Measurements from ENCODE around the gene LHX3.

DNA sequence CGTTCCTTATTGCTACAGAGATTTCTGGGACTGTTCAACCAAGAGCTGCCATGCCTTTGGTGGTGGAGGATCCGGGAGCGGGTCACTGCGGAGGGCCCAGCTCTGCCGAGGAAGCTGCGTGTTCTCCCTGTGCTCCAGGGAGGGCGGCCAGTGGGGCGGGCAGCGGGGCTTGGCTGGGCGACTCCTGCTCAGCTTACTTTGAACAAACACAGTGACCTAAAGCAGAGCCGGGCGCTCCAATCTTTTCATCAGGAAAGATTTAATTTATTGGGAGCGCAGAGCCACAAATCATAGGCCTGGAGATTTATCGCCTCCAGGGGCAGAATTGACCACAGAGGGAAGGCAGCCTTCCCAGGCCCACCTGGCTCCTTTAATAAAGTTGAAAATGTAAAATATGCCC is 27.7 kb downstream of the LHX3 start:
- TF ChIP-seq ZNF274 (IDR thresholded peaks at IDR 0.05; ENCODE audit: low read length) (no peak), ZNF274 (tag by site-specific recombination; IDR thresholded peaks at IDR 0.05; ENCODE audit: borderline replicate concordance) (no peak), SCRT1 (tag by site-specific recombination; IDR thresholded peaks at IDR 0.05; ENCODE audit: borderline replicate concordance) (no peak), ZNF121 (tag by site-specific recombination; IDR thresholded peaks at IDR 0.05) (no peak), ZNF626 (tag by site-specific recombination; IDR thresholded peaks at IDR 0.05) (no peak), ZNF571 (tag by site-specific recombination; IDR thresholded peaks at IDR 0.05) (no peak), TCF7L2 (IDR thresholded peaks at IDR 0.05; ENCODE audit: borderline replicate concordance, low read depth, low read length) (no peak), ZNF114 (tag by site-specific recombination; IDR thresholded peaks at IDR 0.05) (no peak)
- TF ChIP-seq, protein P1, sequence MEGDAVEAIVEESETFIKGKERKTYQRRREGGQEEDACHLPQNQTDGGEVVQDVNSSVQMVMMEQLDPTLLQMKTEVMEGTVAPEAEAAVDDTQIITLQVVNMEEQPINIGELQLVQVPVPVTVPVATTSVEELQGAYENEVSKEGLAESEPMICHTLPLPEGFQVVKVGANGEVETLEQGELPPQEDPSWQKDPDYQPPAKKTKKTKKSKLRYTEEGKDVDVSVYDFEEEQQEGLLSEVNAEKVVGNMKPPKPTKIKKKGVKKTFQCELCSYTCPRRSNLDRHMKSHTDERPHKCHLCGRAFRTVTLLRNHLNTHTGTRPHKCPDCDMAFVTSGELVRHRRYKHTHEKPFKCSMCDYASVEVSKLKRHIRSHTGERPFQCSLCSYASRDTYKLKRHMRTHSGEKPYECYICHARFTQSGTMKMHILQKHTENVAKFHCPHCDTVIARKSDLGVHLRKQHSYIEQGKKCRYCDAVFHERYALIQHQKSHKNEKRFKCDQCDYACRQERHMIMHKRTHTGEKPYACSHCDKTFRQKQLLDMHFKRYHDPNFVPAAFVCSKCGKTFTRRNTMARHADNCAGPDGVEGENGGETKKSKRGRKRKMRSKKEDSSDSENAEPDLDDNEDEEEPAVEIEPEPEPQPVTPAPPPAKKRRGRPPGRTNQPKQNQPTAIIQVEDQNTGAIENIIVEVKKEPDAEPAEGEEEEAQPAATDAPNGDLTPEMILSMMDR (tag by site-specific recombination; IDR thresholded peaks at IDR 0.05), result no peak
- TF ChIP-seq, protein P2, sequence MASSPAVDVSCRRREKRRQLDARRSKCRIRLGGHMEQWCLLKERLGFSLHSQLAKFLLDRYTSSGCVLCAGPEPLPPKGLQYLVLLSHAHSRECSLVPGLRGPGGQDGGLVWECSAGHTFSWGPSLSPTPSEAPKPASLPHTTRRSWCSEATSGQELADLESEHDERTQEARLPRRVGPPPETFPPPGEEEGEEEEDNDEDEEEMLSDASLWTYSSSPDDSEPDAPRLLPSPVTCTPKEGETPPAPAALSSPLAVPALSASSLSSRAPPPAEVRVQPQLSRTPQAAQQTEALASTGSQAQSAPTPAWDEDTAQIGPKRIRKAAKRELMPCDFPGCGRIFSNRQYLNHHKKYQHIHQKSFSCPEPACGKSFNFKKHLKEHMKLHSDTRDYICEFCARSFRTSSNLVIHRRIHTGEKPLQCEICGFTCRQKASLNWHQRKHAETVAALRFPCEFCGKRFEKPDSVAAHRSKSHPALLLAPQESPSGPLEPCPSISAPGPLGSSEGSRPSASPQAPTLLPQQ (tag by site-specific recombination; IDR thresholded peaks at IDR 0.05), result no peak
